Measurements from ENCODE around the gene GNG8. TPM values are rescaled to one million over a fixed set of nuclear protein-coding genes. Genes with fewer than 3 reads are reported as not detected.

Gene GNG8
- polyA plus RNA-seq, 1 of the 3 experiments (the other 2 are of a cell fraction): not detected

GRCh38 chr19:46660551-46661019, 24.6 kb upstream of the GNG8 start:
- peaks cover 5% of the 10 kb centered on the region; the same call in 1 of the 2 replicates for H4K20me1 ChIP-seq (ENCODE audit: insufficient read depth)
- H3K9me3 ChIP-seq: no peaks in the 10 kb centered on the region
- peak; percentile 74 for DNase-seq
- H3K27ac ChIP-seq (ENCODE audit: low read depth in 2 of 2, low read length in 1 of 2): peak overlapping the region; percentile 18 to 80; a peak in 3 of 4 replicates
- no CpG with 5 or more reads among the region's 40 CpGs for WGBS (ENCODE audit: low lambda C conversion rate)
- peak overlapping the region; percentile 56; the same call in 1 of the 2 replicates for H3K9ac ChIP-seq
- H3K4me1 ChIP-seq (ENCODE audit: control insufficient read depth in 1 of 2, insufficient read depth in 2 of 2, low read depth in 1 of 2, low read length in 1 of 2): peaks cover 0 to 18% of the 10 kb centered on the region in 2 experiments; a peak in 1 of 4 replicates
- TF ChIP-seq ZBTB33 (IDR thresholded peaks at IDR 0.05; ENCODE audit: borderline replicate concordance, low read depth): no peak
- TF ChIP-seq TCF12 (IDR thresholded peaks at IDR 0.05): no peak
- TF ChIP-seq RAD21 (IDR thresholded peaks at IDR 0.05; ENCODE audit: low read length): no peak
- no peak for TF ChIP-seq GATA2 (CRISPR knock-in tag; IDR thresholded peaks at IDR 0.05)
- no peak for TF ChIP-seq FOSL2 (IDR thresholded peaks at IDR 0.05; ENCODE audit: borderline replicate concordance, low read depth)
- no peak for TF ChIP-seq JUND (IDR thresholded peaks at IDR 0.05)
- no peak for TF ChIP-seq PBX3 (IDR thresholded peaks at IDR 0.05)
- no peak for TF ChIP-seq FOXJ3 (CRISPR knock-in tag; IDR thresholded peaks at IDR 0.05)
- TF ChIP-seq EP300 (IDR thresholded peaks at IDR 0.05; ENCODE audit: borderline replicate concordance in 1 of 2, low read depth in 1 of 2, low read length in 1 of 2): no peak
- TF ChIP-seq MXI1 (IDR thresholded peaks at IDR 0.05; ENCODE audit: low read depth, low read length): no peak
- no peak for TF ChIP-seq POLR2AphosphoS5 (IDR thresholded peaks at IDR 0.05; ENCODE audit: low read depth, low read length)
- TF ChIP-seq RXRA (IDR thresholded peaks at IDR 0.05; ENCODE audit: borderline replicate concordance, low read depth): no peak
- TF ChIP-seq RFX5 (IDR thresholded peaks at IDR 0.05; ENCODE audit: low read length): no peak
- TF ChIP-seq MEF2A (IDR thresholded peaks at IDR 0.05; ENCODE audit: borderline replicate concordance, low read depth): no peak
- TF ChIP-seq USF1 (IDR thresholded peaks at IDR 0.05; ENCODE audit: borderline replicate concordance, low read depth): no peak
- TF ChIP-seq CHD2 (IDR thresholded peaks at IDR 0.05; ENCODE audit: low read length, partially characterized antibody): no peak
- no peak for TF ChIP-seq FOXM1 (IDR thresholded peaks at IDR 0.05; ENCODE audit: low read depth)
- peak overlapping the region; percentile 90 for H3K4me2 ChIP-seq
- H2AFZ ChIP-seq (ENCODE audit: low read depth): peak overlapping the region; percentile 60
- peak overlapping the region; percentile 69 to 88 for H3K4me3 ChIP-seq (ENCODE audit: low read depth in 2 of 2, low read length in 1 of 2)
- H3K9me2 ChIP-seq: no peaks in the 10 kb centered on the region
- H3K27me3 ChIP-seq (ENCODE audit: insufficient read depth): no peaks in the 10 kb centered on the region
- H3F3A ChIP-seq (replicated peaks; ENCODE audit: insufficient read depth): peaks cover 17% of the 10 kb centered on the region
- H3K36me3 ChIP-seq (replicated peaks in 1 of 2; ENCODE audit: control insufficient read depth in 1 of 2, insufficient read depth in 2 of 2, low read length in 1 of 2): peaks cover 0 to 3% of the 10 kb centered on the region in 2 experiments
- ChIA-PET CTCF (interaction anchor here (1.0 to 9.5 kb wide), 8 partner anchors 8 to 124 kb away, joined by 3 to 471 read pairs (median 22); partner anchors contain the start of genes CALM3, GNG8 and PTGIR), POLR2A (interaction anchor here (0.9 to 4.0 kb wide), 5 partner anchors 25 to 46 kb away, joined by 4 to 31 read pairs (median 12); partner anchors contain the start of gene GNG8)
- H3K79me2 ChIP-seq (ENCODE audit: insufficient read depth): no peaks in the 10 kb centered on the region; the same call in 1 of the 2 replicates
